ENCODE results near the gene BCL11A.

BCL11A gene

DNA sequence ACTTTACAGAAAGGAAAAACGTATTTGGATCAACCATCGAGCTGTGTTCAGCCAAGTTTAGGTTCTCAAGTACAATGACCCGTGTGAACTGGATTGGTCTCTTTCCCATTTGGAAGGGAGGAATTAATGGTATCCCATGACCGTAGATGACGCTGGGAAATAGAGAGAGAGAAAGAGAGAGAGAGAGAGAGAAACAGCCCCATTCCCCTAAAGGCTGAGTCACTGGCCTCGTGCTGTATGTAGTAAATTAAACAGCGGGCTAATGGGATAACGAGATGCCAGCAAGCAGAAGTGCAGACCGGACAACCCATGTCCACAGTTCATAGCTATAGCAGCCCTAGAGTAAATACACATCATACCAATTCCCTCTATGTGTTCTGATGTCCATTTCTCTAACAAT lies 99.6 kb downstream of the BCL11A start:
- DNase-seq: no peak

DNA sequence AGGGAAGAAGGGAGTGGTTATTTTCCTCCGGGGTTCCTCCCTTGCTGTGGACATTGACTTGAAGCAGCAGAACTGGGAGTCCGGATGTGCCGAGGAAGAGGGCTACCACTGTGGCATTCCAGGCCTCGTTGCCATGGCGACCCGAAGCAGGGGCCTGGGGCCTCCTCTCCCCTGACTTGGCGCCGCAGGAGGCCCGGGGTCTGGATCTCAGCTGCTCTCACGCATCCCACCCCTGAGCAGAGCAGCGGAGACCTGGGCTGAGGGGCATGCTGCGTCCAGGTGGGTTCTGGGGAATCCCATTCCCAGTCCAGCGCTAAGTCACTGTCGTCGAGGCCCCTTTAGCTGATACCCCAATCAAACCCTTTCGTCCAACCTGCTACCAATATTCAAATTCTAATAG lies 100.2 kb downstream of the BCL11A start:
- DNase-seq: no peak

DNA sequence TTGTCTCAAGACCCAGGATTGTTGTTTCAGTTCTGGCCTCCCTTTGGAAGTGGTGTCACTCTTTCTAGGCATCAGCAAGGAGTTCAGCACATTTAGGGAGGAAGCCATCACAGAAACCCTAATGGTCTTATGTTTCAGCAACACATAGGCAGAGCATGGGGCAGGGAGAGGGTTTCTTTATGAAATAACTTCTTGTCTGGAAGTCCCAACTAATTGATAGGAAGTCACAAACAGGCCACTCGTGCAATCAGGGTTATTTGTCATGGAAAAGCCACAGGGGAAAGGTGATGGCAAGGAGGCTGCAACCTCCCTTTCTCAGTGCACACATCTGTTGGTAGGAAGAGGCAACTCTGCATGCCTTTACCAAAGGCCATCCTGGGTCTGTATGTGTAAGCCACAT lies 103.0 kb downstream of the BCL11A start:
- DNase-seq: no peak

DNA sequence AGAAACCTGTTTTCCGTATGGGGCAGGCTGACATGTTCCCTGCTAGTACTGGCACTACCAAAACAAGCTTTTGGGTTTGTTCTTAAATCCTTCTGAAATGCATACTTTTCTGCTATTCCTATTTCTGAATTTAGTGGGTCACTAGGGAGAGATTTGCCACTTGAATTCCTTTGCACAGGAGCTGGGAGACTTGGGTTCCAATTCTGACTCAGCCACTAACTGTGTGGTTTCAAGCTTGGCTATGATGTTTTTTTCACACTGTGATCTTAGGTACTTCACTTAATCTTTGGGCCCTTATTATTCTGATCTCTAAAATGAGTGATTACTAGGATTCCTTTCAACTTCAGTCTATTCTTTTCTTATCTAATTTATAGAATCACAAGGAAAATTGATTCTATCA lies 105.5 kb downstream of the BCL11A start:
- DNase-seq: no peak

DNA sequence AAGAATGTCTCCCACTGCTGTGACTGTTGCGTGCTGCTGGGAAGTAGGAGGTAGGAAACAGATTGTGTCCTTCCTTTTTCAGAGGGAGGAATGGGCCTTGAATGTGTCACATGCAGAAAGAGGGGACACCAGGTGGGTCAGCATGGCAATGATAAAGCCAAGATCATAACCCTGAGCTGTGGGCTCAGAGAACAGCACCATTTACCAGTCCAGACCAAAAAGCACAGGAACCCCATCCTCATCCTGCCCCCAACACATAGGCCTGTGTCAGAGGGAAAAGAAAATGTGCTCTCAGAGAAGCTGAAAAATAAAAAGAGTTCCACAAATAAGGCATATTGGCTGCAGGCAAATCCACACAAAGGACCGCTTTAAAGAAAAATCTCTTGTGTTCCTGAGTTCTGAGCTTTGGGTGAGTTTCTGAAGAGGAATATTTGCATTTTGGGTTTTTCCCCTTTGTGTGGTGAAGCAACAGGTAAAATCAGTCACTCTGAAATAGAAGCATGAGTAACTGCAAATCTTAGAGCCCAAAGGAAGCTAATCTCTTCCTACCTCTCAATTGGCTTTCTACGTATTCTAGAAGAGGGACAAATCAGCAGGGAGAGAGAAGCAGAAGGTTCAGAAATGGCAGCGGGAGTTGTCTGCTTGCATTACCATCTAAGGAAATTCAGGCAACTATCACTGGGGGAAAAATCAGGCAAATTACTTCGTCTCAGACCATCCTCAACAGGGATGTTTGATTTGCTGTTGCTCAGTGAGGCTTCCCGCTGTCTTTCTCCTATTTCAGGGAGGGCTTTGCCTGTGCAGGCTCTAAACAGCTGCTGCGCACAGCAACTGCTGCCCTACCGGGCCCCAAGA lies 106.8 kb downstream of the BCL11A start:
- DNase-seq: no peak

DNA sequence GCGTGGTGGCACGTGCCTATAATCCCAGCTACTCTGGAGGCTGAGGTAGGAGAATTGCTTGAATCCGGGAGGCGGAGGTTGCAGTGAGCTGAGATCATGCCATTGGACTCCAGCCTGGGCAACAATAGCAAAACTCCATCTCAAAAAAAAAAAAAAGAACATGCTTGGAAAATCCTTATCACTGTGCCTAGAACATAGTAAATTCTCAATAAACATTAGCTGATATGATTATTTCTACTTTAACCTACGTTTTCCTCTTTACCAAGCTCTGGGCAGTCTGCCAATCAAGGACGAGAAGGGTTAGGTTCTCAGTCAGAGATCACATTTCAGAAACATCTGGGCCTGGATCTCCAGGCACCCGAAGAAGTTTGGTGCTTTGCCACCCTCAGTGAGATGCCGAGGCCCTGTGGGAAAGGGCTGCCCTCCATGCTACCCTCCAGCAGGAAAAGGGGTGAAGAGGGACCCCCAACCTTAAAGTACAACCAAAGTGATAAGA lies 107.7 kb downstream of the BCL11A start:
- DNase-seq: no peak

DNA sequence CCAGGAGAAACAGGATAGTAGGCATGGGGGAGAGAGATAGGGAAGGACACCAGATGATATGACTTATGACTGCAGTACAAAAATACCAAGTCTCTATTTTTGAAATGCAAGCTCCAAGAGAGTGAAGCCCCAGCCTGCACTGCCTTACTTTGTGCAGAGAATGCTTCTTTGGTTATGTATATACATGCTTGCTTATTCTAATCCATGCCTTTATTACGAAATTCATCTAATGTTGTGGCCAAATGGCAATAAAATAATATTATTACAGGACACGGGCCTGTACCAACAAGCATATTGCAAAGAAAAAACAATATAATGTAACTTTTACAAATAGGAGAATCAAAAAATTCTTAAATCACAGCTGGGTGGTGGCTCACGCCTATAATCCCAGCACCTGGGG lies 110.8 kb downstream of the BCL11A start:
- no peak for DNase-seq

DNA sequence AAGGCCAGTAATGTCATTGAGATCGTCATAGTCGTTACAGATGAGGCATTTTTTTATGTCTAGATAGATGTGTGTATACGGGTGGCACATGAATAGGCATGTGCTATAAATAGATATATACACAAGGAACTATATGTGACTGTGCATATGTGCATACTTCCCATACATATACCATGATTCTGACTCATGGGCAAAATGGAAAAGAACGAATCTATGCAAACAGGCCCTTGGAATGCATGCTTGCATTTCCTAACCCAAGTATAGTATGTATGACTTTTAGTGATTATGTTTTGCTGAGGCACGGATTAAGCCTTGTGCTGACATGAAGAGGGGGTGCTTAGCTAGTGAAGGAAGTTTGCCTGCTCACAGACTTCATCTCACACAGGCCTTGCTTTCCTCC lies 111.7 kb downstream of the BCL11A start:
- DNase-seq: no peak

DNA sequence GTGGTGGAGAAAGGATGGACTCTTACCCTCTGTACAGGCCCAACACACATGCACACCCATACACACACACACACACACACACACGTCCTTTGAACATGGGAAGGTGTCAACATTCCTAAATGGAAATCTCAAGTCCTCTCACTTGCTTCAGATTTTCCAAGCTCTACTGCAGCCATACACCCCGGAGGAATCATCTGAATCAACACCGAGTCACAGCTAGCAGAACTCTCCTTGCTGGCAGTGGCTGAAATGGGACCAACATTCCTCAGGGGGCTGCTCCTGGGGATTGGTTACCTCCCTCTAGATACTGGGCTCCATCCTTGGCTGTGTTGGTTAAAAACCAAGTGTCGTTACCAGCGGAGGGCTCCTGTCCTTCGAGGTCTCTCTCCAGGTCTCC lies 112.7 kb downstream of the BCL11A start:
- no peak for DNase-seq

DNA sequence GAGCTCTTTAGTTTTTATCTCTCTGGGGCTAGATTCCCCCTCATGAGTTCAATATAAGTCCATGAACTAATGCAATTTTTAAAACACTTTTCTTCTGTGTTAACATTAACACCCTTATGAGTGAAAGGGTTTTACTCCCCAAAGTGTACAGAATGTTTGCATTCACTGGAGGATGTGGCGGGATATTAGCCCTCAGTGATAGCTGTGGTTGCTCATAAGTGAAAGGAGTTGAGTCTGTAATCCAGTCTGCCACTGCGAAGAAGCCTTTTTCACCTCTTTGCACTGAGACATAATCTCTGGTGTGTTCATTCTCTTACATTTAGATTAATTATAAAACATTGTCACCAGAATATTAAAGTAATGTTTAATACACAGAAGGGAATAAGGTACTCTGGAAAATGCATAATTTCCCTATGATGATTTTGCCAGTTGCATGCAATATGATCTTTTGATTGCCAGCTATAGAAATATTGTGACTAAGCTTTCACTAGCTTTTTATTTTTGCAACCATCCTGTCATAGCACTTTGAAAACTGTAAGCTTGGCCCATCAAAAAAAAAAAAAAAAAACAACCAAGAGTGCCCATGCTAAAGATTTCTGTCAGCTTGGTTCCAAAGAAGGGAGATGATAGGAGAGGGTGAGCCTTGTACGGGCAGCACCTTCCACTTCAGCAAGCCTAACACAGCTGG lies 113.2 kb downstream of the BCL11A start:
- no peak for DNase-seq

DNA sequence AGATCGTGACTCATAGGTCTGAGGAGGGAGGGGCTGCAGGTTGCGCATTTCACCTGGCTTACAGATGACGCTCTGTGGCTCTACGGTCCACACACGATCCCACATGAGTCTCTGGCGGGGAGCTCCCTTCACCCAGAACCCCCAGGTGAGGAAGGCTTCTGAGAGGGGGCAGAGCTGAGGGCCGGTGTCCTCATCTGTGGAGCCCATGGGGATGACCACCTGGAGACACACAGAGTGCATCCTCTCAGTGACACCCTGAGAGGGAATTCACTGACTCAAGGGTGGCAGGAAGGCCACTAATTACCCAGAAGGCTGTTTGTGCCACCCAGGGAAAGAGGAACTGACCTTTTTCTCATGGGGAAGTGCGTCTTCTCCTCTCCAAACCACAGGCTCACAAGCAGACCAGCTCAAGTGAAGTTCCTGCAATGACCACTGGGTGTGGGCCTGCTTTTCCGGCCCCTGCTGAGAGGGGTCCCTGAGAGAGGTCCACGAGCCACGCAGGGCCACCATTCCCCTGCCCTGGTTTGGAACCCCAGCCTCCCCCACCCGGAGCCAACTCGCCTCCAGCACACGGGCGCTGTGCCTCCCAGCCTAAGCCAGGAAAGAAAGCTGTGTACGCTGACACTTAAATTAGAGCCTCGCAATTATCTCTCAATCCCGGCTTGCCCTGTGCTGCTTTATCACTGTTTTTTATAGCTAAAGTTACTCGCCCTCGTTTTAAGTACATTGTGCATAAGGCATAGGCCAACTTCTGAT lies 114.1 kb downstream of the BCL11A start:
- peak; percentile 27 for DNase-seq

DNA sequence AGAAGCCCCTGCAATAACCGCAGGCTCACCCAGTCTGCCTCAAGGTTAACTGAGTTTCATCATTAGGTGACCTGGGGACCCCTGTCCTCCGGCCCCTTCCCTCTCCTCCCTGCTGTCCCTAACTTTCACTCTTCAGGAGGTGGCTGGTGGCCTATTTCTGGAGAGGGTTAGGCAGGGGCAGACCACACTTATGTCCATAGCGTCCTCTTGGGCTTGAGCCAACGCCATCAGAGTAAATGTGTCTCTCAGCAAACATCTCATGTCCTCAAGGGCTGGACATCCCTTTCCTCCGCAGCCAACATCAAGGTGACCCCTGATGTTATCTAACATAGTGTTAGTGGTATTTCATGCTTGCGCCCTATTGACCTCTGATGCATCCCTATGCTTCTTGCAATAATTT lies 114.8 kb downstream of the BCL11A start:
- no peak for DNase-seq

DNA sequence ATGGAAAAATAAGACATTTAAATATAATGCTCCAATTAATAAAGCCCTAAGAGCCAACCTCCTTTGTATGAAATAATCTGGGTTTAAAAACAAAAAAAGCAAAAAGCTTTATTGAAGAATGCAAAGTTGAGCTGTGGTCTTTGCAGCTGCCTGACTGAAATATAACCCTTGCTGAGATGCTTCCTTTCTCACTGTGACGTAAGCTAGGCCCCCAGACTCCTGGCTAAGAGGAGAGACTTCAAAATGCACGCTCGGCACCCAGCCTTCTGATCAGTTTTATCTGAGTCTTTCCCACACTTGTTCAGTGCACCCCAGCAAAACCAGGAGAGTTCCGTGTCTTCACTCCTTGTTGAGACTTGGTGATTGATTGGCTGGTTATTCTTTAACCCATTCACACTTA lies 115.3 kb downstream of the BCL11A start:
- DNase-seq: no peak

DNA sequence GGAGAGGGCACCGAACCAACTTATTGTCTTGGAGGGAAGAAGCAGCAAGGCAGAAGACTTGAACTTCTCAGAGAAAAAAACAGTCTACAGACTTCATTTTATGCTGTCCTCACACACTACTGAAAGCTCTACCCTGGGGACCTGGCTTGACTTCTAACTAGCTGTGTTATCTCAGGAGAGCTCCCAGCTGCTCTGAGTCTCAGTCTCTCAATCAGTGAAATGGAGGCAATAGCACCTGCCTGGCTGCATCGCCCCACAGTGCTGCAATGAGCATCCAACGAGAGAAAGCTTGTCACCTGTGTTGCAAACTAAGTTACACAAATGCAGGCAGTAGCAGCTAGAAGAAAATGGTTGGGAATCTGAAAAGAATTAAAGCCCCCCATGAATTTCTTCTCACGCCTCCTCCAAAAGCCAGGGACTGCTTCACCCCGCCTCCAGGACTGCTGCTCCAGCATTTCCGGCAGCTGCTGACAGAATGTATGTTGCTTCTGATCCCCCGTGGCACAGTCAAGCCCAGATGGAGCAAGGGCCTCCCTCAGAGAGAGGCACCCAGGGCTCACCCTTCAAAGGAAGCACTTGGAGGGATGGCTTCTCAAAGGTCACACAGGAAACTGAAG lies 116.3 kb downstream of the BCL11A start:
- no peak for DNase-seq

DNA sequence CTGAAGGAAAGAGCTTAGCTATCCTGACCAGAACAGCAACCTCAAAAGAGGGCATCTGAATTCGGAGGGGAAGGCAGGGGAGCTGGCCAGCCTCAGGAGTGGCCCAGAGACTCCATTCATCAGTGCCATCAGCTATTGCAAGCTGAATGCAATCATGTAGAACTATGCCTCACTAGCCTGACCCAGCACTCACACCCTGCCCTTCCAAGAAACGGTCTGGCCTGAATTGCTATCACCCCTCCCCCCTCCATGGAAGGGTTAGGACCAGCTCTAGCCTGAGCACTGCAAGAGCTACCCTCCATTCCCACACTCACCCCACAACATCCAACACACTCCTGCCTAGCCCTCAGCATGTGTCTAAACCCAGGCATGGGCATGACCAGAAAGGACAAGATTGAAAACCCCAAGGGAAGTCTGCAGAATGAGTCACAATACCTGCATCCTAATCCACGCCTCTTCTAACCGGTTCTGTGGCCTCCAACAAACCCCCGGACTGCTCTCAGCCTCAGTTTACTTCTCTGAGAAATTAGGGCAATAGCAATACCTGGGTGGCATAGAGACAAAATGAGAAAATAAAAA lies 120.3 kb downstream of the BCL11A start:
- DNase-seq: no peak

DNA sequence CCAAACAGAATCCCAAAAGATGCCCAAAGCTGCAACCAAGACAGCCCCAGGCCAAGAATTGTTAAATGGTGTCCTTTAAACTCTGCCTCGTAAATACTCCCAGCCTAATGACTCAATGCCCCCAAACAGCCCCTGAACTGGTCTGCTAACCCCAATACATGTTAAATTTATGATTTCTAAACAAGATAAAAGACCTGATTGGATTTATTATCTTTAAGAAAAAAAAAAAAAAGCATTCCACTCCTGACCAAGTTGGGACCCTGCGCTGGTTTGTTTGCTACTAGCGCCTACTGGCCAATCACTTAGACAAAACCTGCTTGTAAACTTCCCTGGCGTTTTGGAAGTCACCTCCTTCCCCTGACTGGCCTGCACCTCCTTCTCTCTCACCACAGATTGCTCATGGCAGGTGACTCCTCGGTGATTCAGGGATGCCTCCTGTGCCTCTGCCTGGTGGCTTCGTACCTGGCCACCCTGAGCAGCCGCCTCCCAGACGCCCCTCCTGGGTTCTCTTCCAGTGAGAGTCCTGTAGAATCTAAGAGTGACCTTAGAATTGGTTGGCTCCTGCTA lies 121.3 kb downstream of the BCL11A start:
- DNase-seq: no peak

DNA sequence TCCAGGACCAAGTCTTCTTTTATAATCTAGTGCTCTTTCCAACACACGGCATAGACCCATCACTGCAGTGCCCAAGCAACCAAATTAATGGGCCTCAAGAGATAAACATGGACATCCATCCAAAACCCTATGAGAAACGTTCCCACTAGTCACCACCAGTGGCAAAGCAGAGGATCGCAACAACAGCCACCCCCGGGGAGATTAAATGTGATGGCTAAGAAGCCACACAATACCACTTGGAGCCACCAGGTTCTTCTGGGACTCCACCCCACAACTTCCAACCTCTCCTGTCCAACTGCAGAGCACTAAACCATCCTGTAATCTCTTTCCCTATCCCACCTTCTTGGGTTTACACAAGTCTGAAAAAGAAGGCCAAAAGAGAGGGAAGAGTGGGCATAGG lies 123.8 kb downstream of the BCL11A start:
- DNase-seq: no peak

DNA sequence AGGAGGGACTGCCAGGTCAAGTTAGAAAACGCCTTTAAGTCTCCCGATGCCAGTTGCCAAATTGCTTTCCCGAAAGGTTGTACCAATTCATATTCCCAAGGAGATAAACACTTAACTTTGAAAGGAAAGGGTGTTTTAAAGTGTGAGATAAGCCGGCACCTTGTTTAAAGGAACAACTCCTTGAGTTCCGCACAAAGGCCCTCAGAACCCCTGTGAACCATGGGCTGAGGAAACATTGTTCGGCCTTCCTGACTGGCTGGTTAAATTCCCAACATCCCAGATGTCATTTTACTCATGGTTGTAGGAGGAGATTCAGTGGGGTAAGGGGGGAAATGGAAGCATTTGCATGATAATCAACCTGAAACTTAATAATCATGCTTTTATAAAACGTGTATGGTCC lies 126.6 kb downstream of the BCL11A start:
- no peak for DNase-seq

DNA sequence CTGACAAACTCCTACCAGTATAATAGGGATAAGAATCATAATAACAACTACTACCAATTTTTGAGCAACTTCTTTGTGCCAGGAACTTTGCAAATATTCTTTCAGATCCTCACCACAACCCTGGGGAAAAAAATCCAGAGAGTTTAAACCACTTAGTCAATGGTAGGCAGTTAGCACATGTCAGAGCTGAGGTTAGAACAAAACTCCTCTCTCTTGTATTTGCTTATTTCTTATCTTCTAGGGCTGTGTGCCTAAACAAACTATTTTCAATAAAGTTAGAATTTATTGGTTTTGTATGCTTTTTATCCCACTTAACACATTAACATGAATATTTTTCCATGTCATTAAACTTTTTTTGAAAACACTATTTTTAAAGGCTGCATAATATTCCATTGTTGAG lies 127.1 kb downstream of the BCL11A start:
- no peak for DNase-seq

DNA sequence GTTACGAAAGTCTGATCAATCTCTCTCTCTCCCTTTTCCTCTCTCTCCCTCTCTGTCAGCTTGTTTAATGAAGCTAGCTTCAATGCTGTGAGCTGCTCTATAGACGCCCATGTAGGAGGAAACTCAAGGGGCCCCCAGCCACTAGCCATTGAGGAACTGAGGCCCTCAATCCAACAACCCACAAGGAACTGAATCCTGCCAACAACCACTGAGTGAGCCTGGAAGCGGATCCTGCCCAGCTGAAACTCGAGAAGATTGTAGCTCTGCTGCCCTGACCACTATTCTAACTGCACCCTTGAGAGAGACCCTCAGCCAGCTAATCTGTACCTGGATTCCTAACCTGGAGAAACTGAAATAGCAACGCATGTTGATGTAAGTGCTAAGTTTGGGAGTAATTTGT lies 129.2 kb downstream of the BCL11A start:
- DNase-seq: no peak

DNA sequence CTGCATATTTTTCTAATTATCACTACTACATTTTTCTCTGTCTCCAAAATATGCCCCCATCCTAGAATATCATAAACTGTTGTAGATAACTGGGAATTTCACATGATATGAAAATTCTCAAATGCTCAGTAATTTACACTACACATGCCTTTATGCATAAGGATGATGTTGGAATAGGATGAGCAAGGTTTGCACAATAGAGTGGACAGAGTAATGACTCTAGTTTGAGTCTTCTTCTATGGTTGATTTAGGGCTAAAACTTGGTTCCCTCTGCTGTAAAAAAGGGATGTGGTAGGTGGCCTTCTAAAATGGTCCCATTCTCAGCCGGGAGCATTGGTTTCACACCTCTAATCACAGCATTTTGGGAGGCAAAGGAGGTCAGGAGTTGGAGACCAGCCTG lies 129.9 kb downstream of the BCL11A start:
- no peak for DNase-seq

DNA sequence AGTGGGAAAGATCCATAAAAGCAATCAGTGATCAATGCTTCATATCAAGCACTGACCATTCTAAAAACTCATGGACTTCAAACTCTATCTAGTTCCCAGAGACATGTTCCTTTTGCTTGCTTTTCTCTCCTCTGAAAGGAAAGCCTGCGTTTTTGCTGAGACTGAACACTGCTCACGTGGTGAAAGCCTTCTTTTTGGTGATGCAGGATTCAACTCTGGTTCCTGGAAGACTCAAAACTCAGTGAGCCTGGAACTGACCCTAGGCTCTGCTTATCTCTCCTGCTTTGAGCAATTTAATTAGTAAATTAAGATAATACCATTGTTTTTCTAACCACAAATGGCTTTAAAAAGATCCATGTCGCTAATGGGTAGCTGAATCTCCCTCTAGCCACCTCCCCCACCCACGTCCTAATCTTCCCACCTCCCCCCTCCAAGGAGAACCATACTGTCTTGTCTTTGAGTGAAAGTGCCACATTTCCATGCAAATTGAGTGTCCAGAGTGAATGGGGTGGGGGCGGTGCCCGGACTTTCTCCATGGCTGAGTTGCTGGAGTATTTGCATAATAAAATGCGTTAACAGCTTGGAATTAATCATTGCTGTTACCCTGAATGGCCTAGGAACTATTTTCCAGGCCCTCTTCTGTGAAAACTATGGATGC lies 130.5 kb downstream of the BCL11A start:
- no peak for DNase-seq
